Measurements from ENCODE around the gene CAB39.

Gene CAB39

GRCh38 chr2:230738391-230738811 is 25.8 kb downstream of the CAB39 start:
- TF ChIP-seq GATA1 (IDR thresholded peaks at IDR 0.05; ENCODE audit: low read depth, low read length) (no peak), POLR2A (IDR thresholded peaks at IDR 0.05; ENCODE audit: low read length) (no peak)
- DNase-seq: no peak

GRCh38 chr2:230738924-230739323 is 26.3 kb downstream of the CAB39 start:
- TF ChIP-seq GATA1 (IDR thresholded peaks at IDR 0.05; ENCODE audit: low read depth, low read length): no peak
- no peak for DNase-seq

GRCh38 chr2:230739961-230740360 is 27.3 kb downstream of the CAB39 start:
- no peak for DNase-seq
- no peak for TF ChIP-seq GATA1 (IDR thresholded peaks at IDR 0.05; ENCODE audit: low read depth, low read length)
- TF ChIP-seq POLR2A (IDR thresholded peaks at IDR 0.05; ENCODE audit: low read length): no peak

GRCh38 chr2:230742781-230743180 is 30.1 kb downstream of the CAB39 start:
- peak; percentile 14 to 49 for DNase-seq
- no peak for TF ChIP-seq POLR2A (IDR thresholded peaks at IDR 0.05; ENCODE audit: low read length)
- no peak for TF ChIP-seq GATA1 (IDR thresholded peaks at IDR 0.05; ENCODE audit: low read depth, low read length)

GRCh38 chr2:230746213-230746612 is 33.6 kb downstream of the CAB39 start:
- TF ChIP-seq POLR2A (IDR thresholded peaks at IDR 0.05; ENCODE audit: low read length): no peak
- TF ChIP-seq GATA1 (IDR thresholded peaks at IDR 0.05; ENCODE audit: low read depth, low read length): no peak
- peak in 1 of 2 experiments; percentile 35 for DNase-seq

GRCh38 chr2:230748087-230748486 is 35.4 kb downstream of the CAB39 start:
- peak in 1 of 2 experiments; percentile 29 for DNase-seq
- no peak for TF ChIP-seq POLR2A (IDR thresholded peaks at IDR 0.05; ENCODE audit: low read length)
- TF ChIP-seq GATA1 (IDR thresholded peaks at IDR 0.05; ENCODE audit: low read depth, low read length): no peak

GRCh38 chr2:230749111-230749510 is 36.5 kb downstream of the CAB39 start:
- DNase-seq: no peak
- no peak for TF ChIP-seq POLR2A (IDR thresholded peaks at IDR 0.05; ENCODE audit: low read length)
- TF ChIP-seq GATA1 (IDR thresholded peaks at IDR 0.05; ENCODE audit: low read depth, low read length): no peak

- DNase-seq: no peak
- TF ChIP-seq POLR2A (IDR thresholded peaks at IDR 0.05; ENCODE audit: low read length): no peak
- no peak for TF ChIP-seq GATA1 (IDR thresholded peaks at IDR 0.05; ENCODE audit: low read depth, low read length)
Measured at GRCh38 chr2:230751062-230751461, 38.4 kb downstream of the CAB39 start.

- no peak for DNase-seq
- TF ChIP-seq GATA1 (IDR thresholded peaks at IDR 0.05; ENCODE audit: low read depth, low read length) (no peak), POLR2A (IDR thresholded peaks at IDR 0.05; ENCODE audit: low read length) (no peak)
Measured at GRCh38 chr2:230754200-230754599, 41.6 kb downstream of the CAB39 start.

- DNase-seq: no peak
- TF ChIP-seq POLR2A (IDR thresholded peaks at IDR 0.05; ENCODE audit: low read length): no peak
- no peak for TF ChIP-seq GATA1 (IDR thresholded peaks at IDR 0.05; ENCODE audit: low read depth, low read length)
Measured at GRCh38 chr2:230757476-230757875, 44.8 kb downstream of the CAB39 start.

- peak in 1 of 2 experiments; percentile 29 for DNase-seq
- TF ChIP-seq POLR2A (IDR thresholded peaks at IDR 0.05; ENCODE audit: low read length) (no peak), GATA1 (IDR thresholded peaks at IDR 0.05; ENCODE audit: low read depth, low read length) (no peak)
Measured at GRCh38 chr2:230758566-230759480, 46.2 kb downstream of the CAB39 start.

GRCh38 chr2:230759481-230760167 is 47.0 kb downstream of the CAB39 start:
- TF ChIP-seq GATA1 (IDR thresholded peaks at IDR 0.05; ENCODE audit: low read depth, low read length) (no peak), POLR2A (IDR thresholded peaks at IDR 0.05; ENCODE audit: low read length) (no peak)
- no peak for DNase-seq

GRCh38 chr2:230761704-230762103 is 49.1 kb downstream of the CAB39 start:
- no peak for TF ChIP-seq POLR2A (IDR thresholded peaks at IDR 0.05; ENCODE audit: low read length)
- no peak for TF ChIP-seq GATA1 (IDR thresholded peaks at IDR 0.05; ENCODE audit: low read depth, low read length)
- DNase-seq: no peak

- TF ChIP-seq GATA1 (IDR thresholded peaks at IDR 0.05; ENCODE audit: low read depth, low read length): no peak
- TF ChIP-seq POLR2A (IDR thresholded peaks at IDR 0.05; ENCODE audit: low read length): no peak
- peak; percentile 56 to 64 for DNase-seq
Measured at GRCh38 chr2:230762317-230762896, 49.8 kb downstream of the CAB39 start.
